ENCODE measurements around the gene DNAJC28. TPM values are rescaled to one million over a fixed set of nuclear protein-coding genes. Genes with fewer than 3 reads are reported as not detected.

DNAJC28 gene
- polyA plus RNA-seq, 1 experiment: 1.9 TPM

- ChIA-PET POLR2A (no interaction called here), CTCF (interaction anchor here (1.3 kb wide), 1 partner anchor 75 kb away, joined by 5 read pairs; no protein-coding TSS in a partner anchor)
- no peak overlapping the region for H3K4me3 ChIP-seq (ENCODE audit: low read depth, low read length)
- H3K9me3 ChIP-seq (ENCODE audit: control insufficient read depth, insufficient read depth, low read length): no peaks in the 10 kb centered on the region
- no peak overlapping the region for H3K27ac ChIP-seq (ENCODE audit: low read depth, low read length)
- TF ChIP-seq CTCF (IDR thresholded peaks at IDR 0.05; ENCODE audit: low read depth, low read length): no peak
- DNase-seq (ENCODE audit: low read depth, low spot score): no peak
- H3K27me3 ChIP-seq (ENCODE audit: control insufficient read depth, insufficient read depth, low read length): no peaks in the 10 kb centered on the region
These were observed 39.5 kb upstream of the DNAJC28 start for GRCh38 chr21:33531007-33531406.

GRCh38 chr21:33522953-33523349, 31.4 kb upstream of the DNAJC28 start:
- TF ChIP-seq CTCF (IDR thresholded peaks at IDR 0.05; ENCODE audit: low read depth, low read length): no peak
- Histone ChIP-seq H3K9me3 (ENCODE audit: control insufficient read depth, insufficient read depth, low read length) (no peaks in the 10 kb centered on the region), H3K4me3 (ENCODE audit: low read depth, low read length) (no peak overlapping the region), H3K27ac (ENCODE audit: low read depth, low read length) (no peak overlapping the region), H3K27me3 (ENCODE audit: control insufficient read depth, insufficient read depth, low read length) (no peaks in the 10 kb centered on the region)
- DNase-seq (ENCODE audit: low read depth, low spot score): no peak
- ChIA-PET POLR2A (no interaction called here), CTCF (no interaction called here)

GRCh38 chr21:33522297-33522952, 30.9 kb upstream of the DNAJC28 start:
- TF ChIP-seq CTCF (IDR thresholded peaks at IDR 0.05; ENCODE audit: low read depth, low read length): no peak
- POLR2A ChIA-PET: no interaction called here
- H3K9me3 ChIP-seq (ENCODE audit: control insufficient read depth, insufficient read depth, low read length): no peaks in the 10 kb centered on the region

GRCh38 chr21:33518899-33519298, 27.4 kb upstream of the DNAJC28 start:
- POLR2A ChIA-PET: interaction anchor here (0.6 kb wide), 1 partner anchor 33 kb away, joined by 3 read pairs; no protein-coding TSS in a partner anchor
- CTCF ChIA-PET: interaction anchor here (0.7 to 2.4 kb wide), 2 partner anchors 72 to 87 kb away, joined by 3 to 14 read pairs; no protein-coding TSS in a partner anchor
- Histone ChIP-seq H3K9me3 (ENCODE audit: control insufficient read depth, insufficient read depth, low read length) (no peaks in the 10 kb centered on the region), H3K27me3 (ENCODE audit: control insufficient read depth, insufficient read depth, low read length) (no peaks in the 10 kb centered on the region), H3K4me3 (ENCODE audit: low read depth, low read length) (no peak overlapping the region), H3K27ac (ENCODE audit: low read depth, low read length) (no peak overlapping the region)
- no peak for TF ChIP-seq CTCF (IDR thresholded peaks at IDR 0.05; ENCODE audit: low read depth, low read length)
- no peak for DNase-seq (ENCODE audit: low read depth, low spot score)

More at GRCh38 chr21:33522297-33522952, 30.9 kb upstream of the DNAJC28 start:
- no peak for DNase-seq (ENCODE audit: low read depth, low spot score)
- Histone ChIP-seq H3K27ac (ENCODE audit: low read depth, low read length) (no peak overlapping the region), H3K27me3 (ENCODE audit: control insufficient read depth, insufficient read depth, low read length) (no peaks in the 10 kb centered on the region), H3K4me3 (ENCODE audit: low read depth, low read length) (no peak overlapping the region)
- CTCF ChIA-PET: no interaction called here

GRCh38 chr21:33514229-33514628, 22.7 kb upstream of the DNAJC28 start:
- Histone ChIP-seq H3K27ac (ENCODE audit: low read depth, low read length) (no peak overlapping the region), H3K9me3 (ENCODE audit: control insufficient read depth, insufficient read depth, low read length) (no peaks in the 10 kb centered on the region), H3K4me3 (ENCODE audit: low read depth, low read length) (no peak overlapping the region), H3K27me3 (ENCODE audit: control insufficient read depth, insufficient read depth, low read length) (no peaks in the 10 kb centered on the region)
- ChIA-PET CTCF (interaction anchor here (1.1 to 1.6 kb wide), 2 partner anchors 35 to 92 kb away, joined by 5 to 7 read pairs; partner anchors contain the start of gene TMEM50B), POLR2A (interaction anchor here (0.8 kb wide), 1 partner anchor 34 kb away, joined by 3 read pairs; the partner anchor contains the start of gene TMEM50B)
- DNase-seq (ENCODE audit: low read depth, low spot score): no peak
- no peak for TF ChIP-seq CTCF (IDR thresholded peaks at IDR 0.05; ENCODE audit: low read depth, low read length)
